ENCODE results near the gene EFCAB11.
"Not testable (repeated sequence)": the region's sequence is repeated elsewhere in the genome, so short reads cannot be mapped to it uniquely, and the experiment has no call there.

The EFCAB11 gene

DNA sequence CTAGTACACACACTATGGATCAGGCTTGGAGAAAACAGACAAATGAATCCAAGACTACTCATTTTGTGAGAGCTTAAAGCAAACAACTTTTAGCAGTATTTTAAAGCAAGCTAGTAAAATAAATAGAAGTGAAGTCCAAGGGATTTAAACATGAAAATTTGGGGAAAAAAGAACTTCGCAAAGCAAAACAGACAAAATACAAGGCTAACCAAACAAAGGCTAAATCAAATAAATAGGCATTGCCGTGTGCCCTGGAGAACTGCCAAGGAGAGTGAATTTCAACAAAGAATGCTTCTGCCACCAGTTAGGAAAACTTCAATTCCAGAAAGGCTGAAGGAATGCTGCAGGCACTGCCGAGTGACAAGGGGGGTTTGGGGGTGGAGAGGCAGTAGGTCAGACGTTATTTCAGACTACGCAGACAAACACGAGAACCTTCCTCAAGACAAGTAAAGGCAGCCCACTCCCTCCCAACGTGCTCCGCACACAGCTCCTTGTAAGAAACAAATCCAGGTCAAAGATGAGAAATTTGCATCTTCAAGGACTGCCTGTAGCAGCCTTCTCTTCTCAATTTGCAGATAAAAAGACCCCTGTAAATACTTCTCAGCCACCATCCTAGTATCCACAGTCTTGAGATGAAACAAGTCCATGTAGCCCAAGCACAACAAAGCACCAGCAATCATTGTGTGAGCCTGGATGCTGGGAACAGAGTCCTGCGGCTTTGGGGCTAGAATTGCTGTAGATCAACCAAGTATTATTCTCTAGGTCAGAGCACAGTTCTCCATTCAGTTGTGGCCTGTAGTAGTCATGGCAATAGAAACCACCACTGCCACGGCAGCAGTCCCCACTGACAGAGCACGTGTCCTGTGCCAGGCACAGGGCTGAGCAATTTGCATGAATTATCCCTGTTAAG, 43.3 kb downstream of the EFCAB11 start:
- no peak for DNase-seq

DNA sequence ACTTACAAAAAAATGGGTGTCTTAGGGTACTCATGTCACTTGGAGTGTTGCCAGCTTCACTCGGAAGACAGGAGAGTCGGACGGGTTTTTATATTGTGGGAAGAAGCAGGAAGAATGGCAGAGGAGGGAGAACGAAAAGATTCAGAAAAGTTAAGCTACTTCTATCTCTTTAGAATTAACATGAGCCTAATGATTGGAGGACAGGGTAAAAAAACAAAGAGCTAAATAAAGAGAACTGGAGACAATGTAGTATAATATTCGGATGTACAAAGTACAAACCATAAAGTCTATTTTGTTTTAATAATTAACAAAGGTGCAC, 43.9 kb downstream of the EFCAB11 start:
- no peak for DNase-seq

DNA sequence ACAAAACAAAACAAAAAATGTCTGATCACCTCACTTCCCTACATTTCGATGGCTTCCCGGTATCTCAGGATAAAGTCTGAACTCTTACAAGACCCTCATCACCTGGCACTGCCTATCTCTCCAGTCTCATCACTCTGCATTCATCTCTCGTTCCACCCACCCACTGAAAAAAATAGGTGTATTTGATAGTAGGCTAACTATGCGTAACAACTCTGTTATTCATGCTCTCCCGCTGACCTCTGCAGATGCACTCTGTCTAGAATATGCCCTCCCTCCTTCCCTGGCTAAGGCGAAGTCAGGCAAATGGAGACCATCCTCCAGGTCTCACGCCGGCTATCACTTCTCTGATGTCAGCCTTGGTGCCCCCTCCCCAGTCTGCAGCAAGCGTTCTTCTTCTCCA, 44.9 kb downstream of the EFCAB11 start:
- no peak for DNase-seq

DNA sequence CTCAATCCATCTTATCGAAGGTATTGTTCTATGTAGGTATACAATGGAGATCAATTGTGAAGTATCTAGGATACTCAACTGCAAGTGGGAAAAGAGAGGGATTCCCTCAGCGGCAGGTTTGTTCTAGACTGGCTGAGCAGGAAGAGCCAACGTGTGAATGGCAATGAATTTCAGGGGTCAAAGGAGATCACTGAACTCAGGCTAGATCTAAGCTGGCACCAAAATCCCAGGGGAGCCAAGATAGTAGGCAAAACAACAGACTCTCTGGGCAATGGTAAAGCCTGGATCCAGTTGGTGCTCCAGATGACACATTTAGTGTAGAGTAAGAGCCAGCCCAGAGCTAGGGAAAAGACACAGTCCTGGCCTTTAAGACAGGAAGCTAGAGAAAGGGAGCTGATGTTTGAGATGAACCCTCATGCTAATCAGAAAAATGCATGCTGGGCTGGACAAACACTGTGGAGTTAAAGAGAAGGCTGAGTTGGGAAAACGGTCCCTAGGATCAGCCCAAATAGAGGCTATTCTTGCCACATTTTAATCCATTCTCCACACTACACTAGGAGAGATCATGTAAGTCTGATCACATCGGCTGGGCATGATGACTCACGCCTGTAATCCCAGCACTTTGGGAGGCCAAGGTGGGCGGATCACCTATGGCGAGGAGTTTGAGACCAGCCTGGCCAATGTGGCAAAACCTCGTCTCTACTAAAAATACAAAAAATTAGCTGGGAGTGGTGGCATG, 45.6 kb downstream of the EFCAB11 start:
- DNase-seq, result no peak

DNA sequence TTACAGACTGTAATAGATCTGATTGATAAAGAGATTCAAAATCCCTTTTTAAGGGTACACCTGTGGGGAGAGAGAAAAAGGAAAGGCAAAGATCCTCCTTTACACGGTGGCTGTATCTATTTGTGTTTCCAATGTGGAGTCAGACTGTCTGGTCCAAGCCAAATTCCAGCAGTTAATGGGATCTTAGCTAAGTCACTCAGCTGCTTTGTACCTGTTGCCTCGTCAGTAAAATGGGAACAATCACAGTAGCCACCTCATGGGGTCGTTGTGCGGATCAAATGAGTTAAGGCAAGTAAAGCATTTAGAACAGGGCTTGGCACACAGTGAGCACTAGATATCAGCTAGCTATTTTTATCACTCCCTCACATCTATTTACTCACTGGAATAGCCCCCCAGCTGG, 46.9 kb downstream of the EFCAB11 start:
- DNase-seq, result no peak

DNA sequence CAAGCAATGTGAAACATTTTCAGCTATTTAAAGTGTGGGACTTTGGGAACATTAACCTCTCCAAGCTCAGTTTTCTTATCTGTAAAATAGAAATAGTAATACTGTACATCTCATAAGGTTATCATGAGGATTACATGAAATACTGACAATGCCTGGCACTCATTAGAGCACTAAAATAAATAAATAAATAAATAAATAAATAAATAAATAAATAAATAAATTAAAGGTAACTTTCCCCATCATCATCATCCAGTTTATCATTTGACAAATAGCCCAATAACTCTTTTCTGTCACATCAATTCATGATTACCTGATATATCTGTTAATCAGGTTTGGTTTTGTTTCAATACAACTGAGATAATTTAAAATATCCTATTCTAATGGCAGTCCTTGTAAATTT, 48.5 kb downstream of the EFCAB11 start:
- no peak for DNase-seq

DNA sequence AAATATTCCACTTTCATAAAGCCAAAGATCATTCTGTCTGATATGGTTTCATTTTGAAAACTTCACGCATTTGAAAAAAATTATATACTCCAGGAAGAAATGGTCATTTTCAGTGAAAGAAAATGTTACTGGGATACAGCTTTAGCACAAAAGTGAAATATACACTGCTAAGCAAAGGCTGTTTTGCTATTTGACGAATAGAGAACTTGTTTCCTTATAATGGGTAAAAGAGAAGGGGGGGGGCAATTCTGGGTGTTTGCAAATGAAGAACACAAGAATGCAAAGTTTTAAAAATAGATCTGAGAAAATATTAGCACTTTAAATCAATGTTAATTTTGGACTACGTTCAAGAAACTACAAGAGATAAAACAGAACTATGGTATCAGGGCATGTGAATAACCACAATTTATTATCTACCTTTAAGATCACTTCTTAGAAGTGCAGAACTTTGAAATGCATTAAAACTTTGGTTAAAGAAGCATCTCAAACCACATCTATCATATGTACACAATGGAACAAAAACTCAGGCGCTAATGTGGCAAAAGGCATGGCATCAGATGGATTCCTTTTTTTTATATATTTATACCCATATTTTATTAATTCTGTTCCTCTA, 51.1 kb downstream of the EFCAB11 start:
- no peak for DNase-seq

DNA sequence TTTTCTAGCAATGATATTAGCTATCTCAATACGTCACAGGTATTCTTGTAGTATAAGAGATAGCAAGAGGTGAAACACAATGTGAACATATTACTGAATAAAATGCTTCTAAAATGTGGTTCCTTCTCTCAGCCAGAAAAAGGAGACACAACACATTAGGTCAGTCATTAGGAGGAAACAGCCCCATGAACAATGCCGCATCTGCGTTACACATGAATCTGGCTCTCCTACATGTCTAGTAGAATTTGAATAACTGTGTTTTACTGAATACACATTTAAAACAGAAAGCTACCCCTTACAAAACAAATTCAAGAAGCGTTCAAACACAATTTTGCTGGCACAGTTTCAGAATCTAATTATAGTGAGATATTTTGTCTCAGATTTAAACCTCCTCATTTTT, 51.6 kb downstream of the EFCAB11 start:
- no peak for DNase-seq

DNA sequence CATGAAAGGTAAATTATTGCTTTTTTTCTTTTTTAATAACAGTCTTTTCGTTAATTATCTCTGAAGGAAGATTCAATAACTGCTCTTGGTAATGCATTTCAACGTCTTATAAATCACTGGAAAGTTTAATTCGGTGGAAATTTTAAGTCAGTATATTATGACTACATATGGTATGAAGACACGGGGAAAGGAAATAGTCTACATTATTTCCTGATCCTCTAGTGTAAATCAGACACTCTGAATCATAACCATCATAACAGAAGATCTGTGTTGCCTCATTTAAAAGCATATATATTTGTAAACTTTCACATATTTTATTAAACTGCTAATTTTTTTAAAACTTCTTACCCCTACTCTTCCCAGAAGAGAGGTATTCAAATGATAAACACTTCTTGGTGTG, 53.7 kb downstream of the EFCAB11 start:
- no peak for DNase-seq

DNA sequence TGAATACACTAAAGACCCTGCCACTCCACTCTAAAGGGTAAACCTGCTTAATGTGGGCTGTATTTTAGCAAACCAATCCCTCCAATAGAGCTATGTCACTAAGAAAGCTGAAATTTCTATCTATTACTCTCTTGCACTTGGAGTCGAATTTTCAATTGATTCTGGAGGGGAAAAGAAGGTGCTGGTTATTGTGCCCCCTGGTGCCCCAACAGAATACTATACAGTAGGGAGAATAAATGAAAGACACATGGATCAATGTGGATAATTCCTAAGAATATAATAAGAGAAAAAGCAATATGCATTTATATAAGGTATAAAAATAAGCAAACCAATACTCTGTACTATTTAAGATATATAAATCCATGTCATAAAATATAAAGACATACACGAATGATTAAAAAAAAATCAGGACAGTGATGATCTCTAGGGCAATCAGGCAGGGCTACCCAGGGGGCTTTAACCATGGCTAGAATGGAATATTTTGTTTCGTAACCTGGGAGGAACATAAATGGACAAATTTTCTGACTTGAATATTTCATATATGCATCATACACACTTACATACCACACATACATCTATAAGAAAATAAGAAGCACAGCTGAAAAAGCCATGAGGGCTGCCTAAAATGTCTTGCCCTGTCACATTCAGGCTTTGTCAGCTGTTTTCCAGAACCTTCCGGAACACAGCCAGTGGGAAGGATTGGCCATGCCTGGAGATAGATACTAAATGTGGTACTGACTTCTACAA, 54.4 kb downstream of the EFCAB11 start:
- DNase-seq, result no peak

DNA sequence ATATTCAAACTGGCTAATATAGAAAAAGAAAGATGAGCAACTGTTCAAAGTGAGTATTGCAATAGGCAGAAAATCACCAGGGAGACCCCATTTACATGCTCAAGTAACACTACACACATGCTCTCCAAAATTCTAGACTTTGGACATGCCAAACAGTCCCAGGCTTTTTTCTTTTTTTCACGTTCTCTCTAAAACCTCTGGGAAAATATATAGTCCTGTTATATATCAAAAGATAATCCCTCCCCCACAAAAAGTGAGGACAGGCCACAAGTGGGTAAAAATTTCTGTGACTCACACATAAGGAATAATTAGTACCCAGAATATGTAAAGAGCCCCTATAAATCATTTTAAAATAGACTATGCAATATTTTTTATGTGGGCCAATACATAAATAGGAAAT, 55.2 kb downstream of the EFCAB11 start:
- no peak for DNase-seq

DNA sequence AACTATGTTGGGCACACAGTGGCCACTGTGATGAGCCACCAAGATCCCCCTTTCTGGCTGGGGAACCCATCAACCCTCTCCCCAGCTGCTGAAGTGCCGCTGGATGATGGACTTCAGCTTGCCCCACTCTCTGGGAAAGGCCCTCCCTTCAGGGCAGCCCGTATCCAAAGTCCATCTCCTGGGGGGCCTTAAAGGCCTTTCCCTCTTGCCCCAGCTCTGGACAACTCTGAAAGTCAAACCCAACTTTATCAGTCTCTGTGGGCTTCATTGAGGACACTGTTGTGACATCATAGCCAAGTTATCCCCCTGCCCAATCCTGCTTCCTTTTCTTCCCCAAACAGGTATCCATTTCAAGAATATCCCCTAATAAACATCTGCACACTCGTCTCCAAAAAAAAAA, 61.1 kb downstream of the EFCAB11 start:
- not testable (repeated sequence) for DNase-seq

DNA sequence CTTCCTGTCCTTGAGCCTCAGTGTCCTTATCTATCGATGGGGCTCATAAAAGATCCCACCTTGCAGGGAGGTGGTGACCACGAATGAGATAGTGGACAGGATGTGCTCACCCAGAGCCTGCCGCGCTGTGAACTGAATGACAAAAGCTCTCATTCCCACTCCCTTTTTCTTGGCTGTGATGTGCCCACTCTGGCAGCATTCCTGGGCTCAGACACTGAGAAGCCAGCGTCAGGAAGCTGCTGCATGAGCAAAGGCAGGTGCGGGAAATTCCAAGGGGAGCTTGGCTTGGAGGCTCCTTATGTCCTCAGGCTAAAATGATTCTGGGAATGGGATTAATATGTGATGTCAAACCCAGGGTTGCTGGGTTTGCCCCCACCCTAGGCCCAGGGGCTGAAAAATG, 61.6 kb downstream of the EFCAB11 start:
- DNase-seq, result no peak

DNA sequence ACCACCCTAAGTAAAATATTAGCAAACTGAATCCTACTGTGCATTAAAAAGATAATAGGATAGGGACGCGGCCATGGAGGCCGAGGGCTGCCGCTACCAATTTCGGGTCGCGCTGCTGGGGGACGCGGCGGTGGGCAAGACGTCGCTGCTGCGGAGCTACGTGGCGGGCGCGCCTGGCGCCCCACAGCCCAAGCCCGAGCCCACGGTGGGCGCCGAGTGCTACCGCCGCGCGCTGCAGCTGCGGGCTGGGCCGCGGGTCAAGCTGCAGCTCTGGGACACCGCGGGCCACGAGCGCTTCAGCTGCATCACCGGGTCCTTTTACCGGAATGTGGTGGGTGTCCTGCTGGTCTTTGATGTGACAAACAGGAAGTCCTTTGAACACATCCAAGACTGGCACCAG, 62.8 kb downstream of the EFCAB11 start:
- DNase-seq, result not testable (repeated sequence)

DNA sequence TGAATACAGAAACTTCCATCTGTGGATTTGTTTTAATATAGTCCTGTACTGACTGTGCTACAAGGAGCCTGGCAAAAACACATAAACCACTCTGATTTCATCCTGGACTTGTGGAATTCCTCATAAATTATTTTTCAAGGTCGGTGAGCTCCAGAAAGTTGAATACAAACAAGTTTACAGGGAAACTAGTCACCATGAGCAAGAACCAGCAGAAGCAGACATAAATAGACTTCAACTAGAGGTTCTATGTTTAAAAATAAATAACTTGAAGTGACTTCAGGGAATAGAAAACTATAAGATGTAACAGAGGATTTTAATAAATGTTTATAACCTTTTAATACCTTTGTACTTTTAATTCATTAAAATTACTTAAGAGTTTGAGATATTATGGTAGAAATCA, 63.5 kb downstream of the EFCAB11 start:
- DNase-seq, result no peak

DNA sequence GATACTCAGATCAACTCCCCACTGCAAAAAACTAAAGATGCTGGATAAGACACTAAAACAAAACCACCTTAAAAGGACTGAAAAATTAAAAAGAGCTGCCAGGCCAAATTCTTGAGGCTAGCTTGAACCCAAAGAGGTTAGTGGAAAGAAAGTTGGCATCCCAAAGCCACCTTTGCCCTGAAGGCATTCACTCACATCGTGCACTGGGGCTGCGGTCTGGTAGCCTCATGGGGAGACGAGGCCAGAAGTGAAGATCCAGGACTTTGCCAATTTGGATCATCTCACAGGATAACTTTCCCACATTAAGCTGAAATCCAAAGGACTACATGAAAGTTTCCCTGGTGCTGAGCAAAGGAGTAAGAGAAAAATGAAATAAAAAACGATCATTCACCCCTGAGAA, 63.9 kb downstream of the EFCAB11 start:
- DNase-seq, result no peak

DNA sequence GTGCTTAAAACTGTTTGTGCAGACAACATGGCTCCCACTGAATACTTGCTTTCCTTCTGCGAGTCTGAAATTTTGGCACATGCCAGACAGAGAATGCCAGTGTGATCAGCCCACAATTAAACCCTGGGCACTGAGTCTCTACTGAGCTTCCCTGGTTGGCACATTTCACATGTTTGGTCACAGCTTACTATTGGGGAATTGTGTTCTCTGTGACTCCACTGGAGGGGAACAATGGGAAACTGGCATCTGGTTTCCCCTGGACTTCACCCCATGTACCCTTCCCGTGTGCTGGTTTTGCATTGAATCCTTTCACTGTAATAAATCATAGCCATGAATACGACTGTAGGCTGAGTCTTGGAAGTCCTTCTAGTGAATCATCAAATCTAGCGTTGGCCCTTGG, 64.9 kb downstream of the EFCAB11 start:
- no peak for DNase-seq

DNA sequence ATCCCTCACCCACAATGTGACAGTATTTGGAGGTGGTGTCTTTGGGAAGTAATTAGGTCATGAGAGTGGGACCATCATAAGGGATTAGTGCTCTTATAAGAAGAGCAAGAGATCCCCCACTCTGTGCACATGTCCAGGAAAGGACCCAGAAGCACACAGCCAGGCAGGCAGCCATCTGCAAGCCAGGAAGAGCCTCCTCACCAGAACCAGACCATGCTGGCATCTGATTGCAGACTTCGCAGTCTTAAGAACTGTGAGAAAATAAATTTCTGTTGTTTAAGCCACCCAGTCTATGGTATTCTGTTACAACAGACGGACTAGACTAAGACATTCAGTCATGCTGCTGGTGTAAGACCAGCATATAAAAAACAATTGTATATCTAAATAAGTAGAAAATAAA, 69.8 kb downstream of the EFCAB11 start:
- no peak for DNase-seq

DNA sequence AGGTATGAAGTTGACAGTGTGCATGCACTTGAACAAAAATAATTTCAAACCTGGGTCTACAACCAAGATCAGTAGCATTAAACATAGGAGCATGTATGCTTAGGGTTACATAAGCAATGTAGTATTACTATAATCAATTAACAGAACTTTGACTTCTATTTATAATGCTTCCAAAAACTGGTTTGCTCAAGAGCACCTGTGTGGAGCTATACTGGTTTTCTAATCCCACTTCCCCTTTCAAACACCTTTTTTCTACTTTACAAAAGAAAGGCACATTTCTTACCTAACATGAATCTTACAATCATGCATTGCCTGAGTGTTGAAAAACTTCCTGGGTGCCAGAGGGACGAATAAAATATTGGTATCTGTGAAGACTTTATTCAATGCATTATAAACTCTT, 72.7 kb downstream of the EFCAB11 start:
- DNase-seq, result no peak

DNA sequence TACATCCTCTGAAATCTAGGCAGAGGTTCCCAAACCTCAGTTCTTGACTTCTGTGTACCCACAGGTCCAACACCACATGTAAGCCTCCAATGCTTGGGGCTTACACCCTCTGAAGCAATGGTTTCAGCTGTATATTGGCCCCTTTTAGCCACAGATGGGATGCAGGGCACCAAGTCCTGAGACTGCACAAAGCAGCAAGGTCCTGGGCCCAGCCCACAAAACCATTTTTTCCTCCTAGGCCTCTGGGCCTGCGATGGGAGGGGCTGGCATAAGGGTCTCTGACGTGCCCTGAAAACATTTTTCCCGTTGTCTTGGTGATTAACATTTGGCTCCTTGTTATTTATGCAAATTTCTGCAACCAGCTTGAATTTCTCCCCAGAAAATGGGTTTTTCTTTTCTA, 80.4 kb downstream of the EFCAB11 start:
- not testable (repeated sequence) for DNase-seq

DNA sequence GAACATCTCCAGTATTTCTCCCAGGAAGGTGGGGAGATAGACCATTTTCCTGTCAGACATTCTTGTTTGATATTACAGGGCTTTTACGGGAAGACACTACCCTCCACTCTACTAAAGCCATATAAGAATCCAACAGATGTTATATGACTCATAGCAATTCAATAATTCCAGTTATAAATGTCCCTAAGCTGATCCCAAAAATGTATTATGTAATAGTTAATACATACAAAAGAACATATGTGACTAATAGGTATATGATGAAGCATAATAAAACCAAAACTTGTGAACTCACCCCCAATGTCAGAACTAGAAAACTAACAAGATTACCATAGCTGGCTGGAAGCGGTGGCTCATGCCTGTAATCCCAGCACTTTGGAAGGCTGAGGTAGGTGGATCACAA, 84.2 kb downstream of the EFCAB11 start:
- no peak for DNase-seq

DNA sequence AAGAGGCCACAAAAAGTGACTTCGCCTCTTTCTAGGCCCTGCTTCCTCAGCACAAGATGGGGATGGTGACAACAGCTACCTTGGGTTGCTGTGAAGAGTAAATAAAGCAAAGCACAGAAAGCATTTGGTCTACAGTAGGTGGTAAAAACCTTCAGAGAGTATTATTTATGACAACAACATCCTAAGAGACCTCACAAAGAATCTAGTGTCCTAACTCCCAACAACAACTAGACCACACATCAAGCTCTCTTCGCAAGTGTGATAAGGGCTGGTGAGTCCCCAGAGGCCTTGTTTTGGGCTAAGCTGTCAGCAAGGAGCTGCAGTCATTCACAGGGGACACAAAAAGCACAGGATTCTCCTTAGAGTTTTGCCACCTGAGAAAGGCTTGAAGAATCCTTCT, 84.9 kb downstream of the EFCAB11 start:
- no peak for DNase-seq

DNA sequence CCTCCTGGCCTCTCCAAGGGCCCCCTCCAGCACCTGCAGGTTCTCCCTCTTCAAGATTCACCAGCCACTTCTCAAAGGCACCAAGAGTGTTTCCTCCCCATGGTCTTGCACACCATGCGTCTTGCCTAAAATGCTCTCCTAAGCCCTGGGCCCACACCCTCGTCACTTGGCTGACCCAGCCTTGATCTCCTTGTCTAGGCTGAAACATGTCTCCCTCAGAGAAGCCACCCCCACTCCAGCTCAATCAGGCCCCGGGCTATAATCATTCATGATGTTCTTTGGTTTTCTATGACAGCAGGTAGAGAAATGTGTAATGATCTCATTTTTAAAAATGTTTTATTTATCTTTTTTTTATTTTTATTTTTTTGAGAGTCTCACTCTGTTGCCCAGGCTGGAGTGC, 88.1 kb downstream of the EFCAB11 start:
- DNase-seq, result no peak
